Chondrocyte (in vitro differentiated cells): ENCODE data around the gene HIGD1A. TPM values are rescaled to one million over a fixed set of nuclear protein-coding genes. Genes with fewer than 3 reads are reported as not detected.
A peak's percentile ranks its signal among the peaks of the same experiment; 100 is the strongest.

Experiments
- DNase-seq: peaks from one replicate; pipeline ENCODE4 v3.0.0; 2021; ENCODE audit warnings: mixed read lengths, low spot score
- H3K27ac Mint-ChIP-seq: one replicate; pipeline ENCODE4 v1.8.0; 2021; ENCODE audit warnings: mild to moderate bottlenecking, moderate library complexity, mixed read lengths; ENCODE audit not compliant: unreplicated experiment
- H3K27me3 Mint-ChIP-seq: 2 replicates; pipeline ENCODE4 v1.8.0; 2021; ENCODE audit warnings: low read depth, mixed read lengths
- H3K36me3 Mint-ChIP-seq: 2 replicates; pipeline ENCODE4 v1.8.0; 2021; ENCODE audit warnings: low read depth, mixed read lengths
- H3K4me1 Mint-ChIP-seq: 2 replicates; pipeline ENCODE4 v1.8.0; 2021; ENCODE audit warnings: low read depth, mild to moderate bottlenecking, mixed read lengths
- H3K4me3 Mint-ChIP-seq: one replicate; pipeline ENCODE4 v1.8.0; 2021; ENCODE audit warnings: mild to moderate bottlenecking, moderate library complexity, mixed read lengths; ENCODE audit not compliant: unreplicated experiment
- H3K9me3 Mint-ChIP-seq: 2 replicates; pipeline ENCODE4 v1.8.0; 2021; ENCODE audit warnings: low read depth, mixed read lengths
- total RNA-seq: library from RNA; stranded (reverse); gene quantifications from 3 replicates; pipeline ENCODE4 v1.2.1, GENCODE V29; 2021
- TF ChIP-seq, protein P1 (sequence below): fragments of 200-600 bp; sonication (generic); IDR thresholded peaks from 2 replicates; pipeline ENCODE4 v1.5.0; 2021; ENCODE audit warnings: antibody characterized with exemption, mild to moderate bottlenecking, moderate library complexity

The HIGD1A gene
- total RNA-seq, 1 donor from 2014 or later, result 78.6 TPM

DNA sequence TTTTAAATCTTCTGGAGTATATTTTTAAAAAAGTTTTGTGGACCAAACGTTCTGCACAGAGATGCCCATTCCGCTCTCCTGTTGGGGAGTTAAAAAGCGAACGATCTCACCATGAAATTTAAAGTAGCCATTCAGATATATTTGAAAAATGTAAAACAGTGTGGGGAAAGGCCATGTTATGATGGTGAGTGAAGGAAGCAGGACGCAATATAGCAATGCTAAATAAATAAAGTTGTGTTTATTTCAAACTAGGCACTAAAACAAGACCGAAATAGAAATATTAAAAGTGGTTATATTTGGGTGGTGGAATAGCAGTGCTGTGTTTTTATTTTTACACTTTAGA is 30.9 kb downstream of the HIGD1A start:
- H3K9me3 Mint-ChIP-seq, result peaks cover 3% of the 10 kb centered on the region
- peak overlapping the region; percentile 83 for H3K4me3 Mint-ChIP-seq
- peaks cover 15% of the 10 kb centered on the region for H3K4me1 Mint-ChIP-seq
- H3K27me3 Mint-ChIP-seq, result no peaks in the 10 kb centered on the region
- H3K36me3 Mint-ChIP-seq, result no peaks in the 10 kb centered on the region
- H3K27ac Mint-ChIP-seq, result peak overlapping the region; percentile 77
- DNase-seq, result no peak
- TF ChIP-seq, protein P1, sequence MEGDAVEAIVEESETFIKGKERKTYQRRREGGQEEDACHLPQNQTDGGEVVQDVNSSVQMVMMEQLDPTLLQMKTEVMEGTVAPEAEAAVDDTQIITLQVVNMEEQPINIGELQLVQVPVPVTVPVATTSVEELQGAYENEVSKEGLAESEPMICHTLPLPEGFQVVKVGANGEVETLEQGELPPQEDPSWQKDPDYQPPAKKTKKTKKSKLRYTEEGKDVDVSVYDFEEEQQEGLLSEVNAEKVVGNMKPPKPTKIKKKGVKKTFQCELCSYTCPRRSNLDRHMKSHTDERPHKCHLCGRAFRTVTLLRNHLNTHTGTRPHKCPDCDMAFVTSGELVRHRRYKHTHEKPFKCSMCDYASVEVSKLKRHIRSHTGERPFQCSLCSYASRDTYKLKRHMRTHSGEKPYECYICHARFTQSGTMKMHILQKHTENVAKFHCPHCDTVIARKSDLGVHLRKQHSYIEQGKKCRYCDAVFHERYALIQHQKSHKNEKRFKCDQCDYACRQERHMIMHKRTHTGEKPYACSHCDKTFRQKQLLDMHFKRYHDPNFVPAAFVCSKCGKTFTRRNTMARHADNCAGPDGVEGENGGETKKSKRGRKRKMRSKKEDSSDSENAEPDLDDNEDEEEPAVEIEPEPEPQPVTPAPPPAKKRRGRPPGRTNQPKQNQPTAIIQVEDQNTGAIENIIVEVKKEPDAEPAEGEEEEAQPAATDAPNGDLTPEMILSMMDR, result no peak

DNA sequence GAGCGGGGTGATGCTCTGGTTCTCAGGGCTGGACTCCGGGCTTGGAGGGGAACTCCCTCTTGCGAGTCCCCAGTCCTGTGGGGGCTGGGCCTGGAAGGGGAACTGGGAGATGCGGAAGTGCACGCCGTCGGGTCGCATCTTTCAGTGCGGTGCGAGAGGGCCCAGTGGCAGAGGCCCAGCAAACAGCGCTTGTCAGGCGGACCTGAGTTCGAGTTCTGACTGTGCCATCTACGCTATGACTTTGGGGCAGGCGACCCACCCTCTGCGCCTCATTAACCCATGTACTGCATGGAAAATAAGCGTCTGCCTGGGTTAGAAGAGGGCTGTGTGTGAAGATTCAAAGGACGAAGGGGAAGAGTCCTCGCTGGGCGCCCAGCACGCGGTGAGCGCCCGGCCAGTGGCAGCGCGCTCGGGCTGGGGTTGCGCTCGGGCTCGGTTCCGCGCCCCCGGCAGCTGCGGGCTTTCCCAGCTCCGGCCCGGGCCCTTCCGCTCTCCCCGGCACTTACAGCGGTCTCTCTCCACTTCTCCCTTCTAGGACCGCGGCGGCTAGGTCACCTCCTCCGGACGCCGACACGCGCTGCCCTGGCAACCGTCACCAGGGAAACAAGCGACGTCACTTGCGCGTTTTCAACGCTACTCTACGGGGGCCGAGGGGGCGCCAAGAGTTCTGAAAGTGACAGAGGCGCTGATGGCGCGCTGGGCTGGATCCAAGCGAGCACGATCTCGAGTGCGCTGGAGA is 31.5 kb downstream of the HIGD1A start, which contains the start of gene CCDC13:
CCDC13 (minus strand) TSS at position 584 of the 739 bp plus-strand sequence. CDS start 14,908 bp downstream, outside the sequence.
- peak within 1 kb of the TSS; percentile 77 for H3K27ac Mint-ChIP-seq
- no peaks in the 10 kb centered on the region for H3K36me3 Mint-ChIP-seq
- no peak for DNase-seq
- TF ChIP-seq, protein P1, result peak; percentile 20
- H3K4me3 Mint-ChIP-seq, result peak within 1 kb of the TSS; percentile 83
- H3K9me3 Mint-ChIP-seq, result peaks cover 3% of the 10 kb centered on the region
- peaks cover 13% of the 10 kb centered on the region for H3K4me1 Mint-ChIP-seq
- no peaks in the 10 kb centered on the region for H3K27me3 Mint-ChIP-seq

DNA sequence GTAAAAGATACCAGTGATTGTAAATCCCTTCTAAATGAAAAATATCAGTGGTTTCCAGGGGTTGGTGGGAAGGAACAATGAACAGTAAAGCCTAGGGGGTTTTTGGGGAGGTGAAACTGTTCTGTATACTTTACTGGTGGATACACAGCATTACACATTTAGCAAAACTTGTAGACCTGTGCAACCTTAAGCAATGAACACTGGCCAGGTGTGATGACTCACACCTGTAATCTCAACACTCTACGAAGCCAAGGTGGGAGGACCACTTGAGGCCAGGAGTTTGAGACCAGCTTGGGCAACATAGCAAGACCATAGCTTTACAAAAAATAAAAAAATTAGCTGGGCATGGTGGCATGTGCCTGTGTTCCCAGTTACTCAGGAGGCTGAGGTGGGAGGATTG is 33.0 kb downstream of the HIGD1A start:
- Mint-ChIP-seq H3K9me3 (peaks cover 3% of the 10 kb centered on the region), H3K4me3 (no peak overlapping the region), H3K4me1 (peaks cover 13% of the 10 kb centered on the region), H3K27ac (no peak overlapping the region), H3K36me3 (no peaks in the 10 kb centered on the region), H3K27me3 (peaks cover under 1% of the 10 kb centered on the region)
- TF ChIP-seq, protein P1, result no peak
- no peak for DNase-seq

DNA sequence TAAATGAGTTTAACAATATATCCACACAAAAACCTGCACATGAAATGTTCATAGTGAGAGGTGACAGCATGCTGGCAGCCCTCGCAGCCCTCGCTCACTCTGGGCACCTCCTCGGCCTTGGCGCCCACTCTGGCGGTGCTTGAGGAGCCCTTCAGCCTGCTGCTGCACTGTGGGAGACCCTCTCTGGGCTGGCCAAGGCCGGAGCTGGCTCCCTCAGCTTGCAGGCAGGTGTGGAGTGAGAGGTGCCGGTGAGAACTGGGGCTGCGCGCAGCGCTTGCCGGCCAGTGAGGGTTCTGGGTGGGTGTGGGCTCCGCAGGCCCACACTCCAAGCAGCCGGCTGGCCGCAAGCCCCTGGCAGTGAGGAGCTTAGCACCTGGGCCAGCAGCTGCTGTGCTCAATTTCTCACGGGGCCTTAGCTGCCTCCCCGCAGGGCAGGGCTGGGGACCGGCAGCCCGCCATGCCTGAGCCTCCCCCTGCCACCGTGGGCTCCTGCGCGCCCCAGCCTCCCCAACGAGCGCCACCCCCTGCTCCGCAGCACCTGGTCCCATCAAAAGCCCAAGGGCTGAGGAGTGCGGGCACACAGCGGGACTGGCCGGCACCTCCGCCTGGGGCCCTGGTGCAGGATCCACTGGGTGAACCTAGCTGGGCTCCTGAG is 34.7 kb downstream of the HIGD1A start:
- Mint-ChIP-seq H3K27me3 (peaks cover 3% of the 10 kb centered on the region), H3K4me3 (no peak overlapping the region), H3K9me3 (peaks cover 3% of the 10 kb centered on the region), H3K36me3 (no peaks in the 10 kb centered on the region), H3K4me1 (peaks cover 13% of the 10 kb centered on the region), H3K27ac (no peak overlapping the region)
- TF ChIP-seq, protein P1, result no peak
- DNase-seq, result no peak

DNA sequence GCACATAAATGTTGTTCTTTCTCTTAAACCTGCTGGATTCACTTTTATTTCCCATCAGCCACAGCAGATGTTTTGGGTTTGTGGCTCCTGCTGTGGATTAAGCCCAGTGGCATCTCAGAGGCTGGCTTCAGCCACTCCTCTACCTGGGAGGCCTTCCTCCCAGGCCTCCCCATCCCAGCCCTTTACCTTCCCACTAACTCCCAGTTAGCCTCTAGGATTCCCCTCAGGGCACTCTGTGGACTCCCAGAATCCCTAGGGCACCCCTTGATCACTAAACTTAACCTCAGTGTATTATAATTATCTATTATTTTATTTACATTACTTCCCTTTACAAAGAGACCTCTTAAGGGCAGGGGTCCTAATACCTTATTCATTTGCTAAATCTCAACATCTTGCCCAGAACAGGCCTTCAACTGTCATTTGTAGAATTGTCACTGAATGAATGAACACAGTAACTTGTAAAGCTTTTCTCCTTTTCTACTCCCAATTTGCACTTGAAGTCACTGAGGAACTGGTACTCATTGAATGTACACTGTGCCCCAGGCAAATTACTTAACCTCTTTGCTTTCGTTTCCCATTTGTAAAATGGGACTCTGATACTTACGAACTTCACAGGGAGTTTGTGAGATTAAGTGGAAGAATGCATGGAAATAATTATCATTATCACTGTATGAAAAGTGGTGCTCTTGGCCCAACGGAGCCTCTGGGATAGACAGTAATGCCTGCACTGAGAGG is 39.6 kb downstream of the HIGD1A start:
- Mint-ChIP-seq H3K4me1 (no peaks in the 10 kb centered on the region), H3K9me3 (no peaks in the 10 kb centered on the region), H3K36me3 (no peaks in the 10 kb centered on the region), H3K4me3 (no peak overlapping the region), H3K27ac (no peak overlapping the region), H3K27me3 (peaks cover 3% of the 10 kb centered on the region)
- no peak for DNase-seq
- TF ChIP-seq, protein P1, result no peak
